Activated CD8-positive, alpha-beta memory T cell treated with anti-CD3 and anti-CD28 coated beads for 24 hours (primary cell): Measurements from ENCODE around the gene FOSL2.

ENCODE experiments used
- DNase-seq: peaks from one replicate; pipeline ENCODE4 v3.0.0-alpha.2; 2020

The FOSL2 gene

GRCh38 chr2:28453396-28453795, 60.7 kb downstream of the FOSL2 start:
- DNase-seq = no peak

- DNase-seq = no peak
Measured at GRCh38 chr2:28454016-28454930, 61.6 kb downstream of the FOSL2 start.

GRCh38 chr2:28457237-28457636, 64.6 kb downstream of the FOSL2 start:
- no peak for DNase-seq

GRCh38 chr2:28461056-28461455, 68.4 kb downstream of the FOSL2 start:
- DNase-seq = no peak

GRCh38 chr2:28462122-28462521, 69.5 kb downstream of the FOSL2 start:
- no peak for DNase-seq

- no peak for DNase-seq
Measured at GRCh38 chr2:28463211-28463816, 70.7 kb downstream of the FOSL2 start.

GRCh38 chr2:28463893-28464292, 71.2 kb downstream of the FOSL2 start:
- no peak for DNase-seq

GRCh38 chr2:28465148-28465885, 72.7 kb downstream of the FOSL2 start:
- DNase-seq = no peak
